Stimulated activated CD4-positive, alpha-beta T cell treated with anti-CD3 and anti-CD28 coated beads, TNF-alpha, amount 100 ng/mL, for 48 hours (primary cell): ENCODE data around the gene LRRC19.

Source experiments
- DNase-seq, 3 donors: peaks; one replicate each; pipeline ENCODE4 v3.0.0-alpha.2; 2020; ENCODE audit warnings: low read depth in 3 of 3

LRRC19 gene

GRCh38 chr9:27005491-27005890 lies at the start of gene LRRC19:
LRRC19 (minus strand) TSS chr9:27005672; CDS start chr9:26999694, 5,978 bp downstream.
- DNase-seq = no peak

- no peak for DNase-seq
Measured at GRCh38 chr9:27054841-27055240, 49.4 kb upstream of the LRRC19 start.

- DNase-seq = no peak
Measured at GRCh38 chr9:27054125-27054524, 48.7 kb upstream of the LRRC19 start.

- no peak for DNase-seq
Measured at GRCh38 chr9:27053369-27054022, 48.0 kb upstream of the LRRC19 start.

GRCh38 chr9:27047136-27047535 lies 41.7 kb upstream of the LRRC19 start:
- DNase-seq = no peak

GRCh38 chr9:27043176-27043575 lies 37.7 kb upstream of the LRRC19 start:
- no peak for DNase-seq

GRCh38 chr9:27042476-27042875 lies 37.0 kb upstream of the LRRC19 start:
- no peak for DNase-seq

- DNase-seq = no peak
Measured at GRCh38 chr9:27041746-27042145, 36.3 kb upstream of the LRRC19 start.

GRCh38 chr9:27037499-27037898 lies 32.0 kb upstream of the LRRC19 start:
- no peak for DNase-seq

- peak; percentile 8 to 33 (median 25) for DNase-seq
Measured at GRCh38 chr9:27033815-27034403, 28.4 kb upstream of the LRRC19 start.

- no peak for DNase-seq
Measured at GRCh38 chr9:27029186-27029585, 23.7 kb upstream of the LRRC19 start.

GRCh38 chr9:27022920-27023319 lies 17.4 kb upstream of the LRRC19 start:
- no peak for DNase-seq

GRCh38 chr9:27019589-27019988 lies 14.1 kb upstream of the LRRC19 start:
- no peak for DNase-seq

- no peak for DNase-seq
Measured at GRCh38 chr9:27003426-27004077, 1.9 kb downstream of the LRRC19 start.

GRCh38 chr9:26995810-26996209 lies 9.7 kb downstream of the LRRC19 start:
- DNase-seq = no peak

- no peak for DNase-seq
Measured at GRCh38 chr9:26983340-26983739, 22.1 kb downstream of the LRRC19 start.

- DNase-seq = no peak
Measured at GRCh38 chr9:26975728-26976707, 29.5 kb downstream of the LRRC19 start.

GRCh38 chr9:26974927-26975326 lies 30.5 kb downstream of the LRRC19 start:
- no peak for DNase-seq

- DNase-seq = no peak
Measured at GRCh38 chr9:26973989-26974388, 31.5 kb downstream of the LRRC19 start.

- DNase-seq = no peak
Measured at GRCh38 chr9:26971721-26972120, 33.8 kb downstream of the LRRC19 start.

- no peak for DNase-seq
Measured at GRCh38 chr9:26956860-26957233, 48.6 kb downstream of the LRRC19 start.
